Effector memory CD8-positive, alpha-beta T cell (primary cell): ENCODE results near the gene SH3BGRL.
A peak's percentile ranks its signal among the peaks of the same experiment; 100 is the strongest.
"Not testable (repeated sequence)": the region's sequence is repeated elsewhere in the genome, so short reads cannot be mapped to it uniquely, and the experiment has no call there.

Experiments
- ATAC-seq: fragments of 150-1000 bp; cut with Tn5 transposase; replicated peaks from 2 replicates; pipeline ENCODE4 v1.10.0; 2021; ENCODE audit warnings: mild to moderate bottlenecking, moderate library complexity
- DNase-seq, 3 experiments: peaks; one replicate each; pipeline ENCODE4 v3.0.0; 2021
- H3K27ac Mint-ChIP-seq, 2 donors: one replicate each; pipeline ENCODE4 v1.8.0; 2022; ENCODE audit warnings: mild to moderate bottlenecking in 2 of 2, mixed read lengths in 2 of 2, moderate library complexity in 2 of 2
- H3K27me3 Mint-ChIP-seq, 2 donors: one replicate each; pipeline ENCODE4 v1.8.0; 2022; ENCODE audit warnings: mixed read lengths in 2 of 2
- H3K36me3 Mint-ChIP-seq: one replicate; pipeline ENCODE4 v1.8.0; 2022; ENCODE audit warnings: mild to moderate bottlenecking, moderate library complexity, mixed read lengths; ENCODE audit not compliant: insufficient read depth
- H3K4me1 Mint-ChIP-seq, 2 donors: one replicate each; pipeline ENCODE4 v1.8.0; 2022; ENCODE audit warnings: low read depth in 2 of 2, mixed read lengths in 2 of 2
- H3K4me3 Mint-ChIP-seq, 2 donors: one replicate each; pipeline ENCODE4 v1.8.0; 2022; ENCODE audit warnings: mild to moderate bottlenecking in 2 of 2, mixed read lengths in 2 of 2, moderate library complexity in 2 of 2
- H3K9me3 Mint-ChIP-seq, 2 donors: one replicate each; pipeline ENCODE4 v1.8.0; 2022; ENCODE audit warnings: mixed read lengths in 2 of 2

The SH3BGRL gene

GRCh38 chrX:81286075-81286474, 84.2 kb downstream of the SH3BGRL start:
- DNase-seq: no peak
- no peak for ATAC-seq
- Mint-ChIP-seq H3K36me3 (no peaks in the 10 kb centered on the region), H3K4me1 (no peaks in the 10 kb centered on the region), H3K4me3 (no peak overlapping the region), H3K27ac (no peak overlapping the region), H3K9me3 (peaks cover 3 to 8% of the 10 kb centered on the region in 2 donors), H3K27me3 (no peaks in the 10 kb centered on the region)

DNA sequence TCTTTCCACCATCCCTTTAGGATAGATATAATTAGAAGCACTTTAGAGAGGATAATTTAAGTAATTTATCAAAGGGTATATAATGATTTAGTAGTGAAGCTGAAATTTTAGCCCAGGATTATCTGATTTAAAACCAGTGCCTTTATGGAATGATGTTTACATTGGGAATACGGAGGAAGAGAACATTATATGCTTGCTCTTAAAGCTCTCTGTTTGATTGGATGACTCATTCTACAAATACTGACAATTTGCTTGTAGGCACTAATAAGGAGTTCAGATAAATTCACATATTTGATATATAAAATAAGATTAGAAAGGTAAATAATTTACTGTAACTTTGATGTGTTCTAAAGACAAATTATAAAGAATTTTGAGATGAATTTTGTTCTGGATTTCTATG, 84.7 kb downstream of the SH3BGRL start:
- Mint-ChIP-seq H3K27me3 (no peaks in the 10 kb centered on the region), H3K4me3 (no peak overlapping the region), H3K27ac (no peak overlapping the region), H3K4me1 (no peaks in the 10 kb centered on the region), H3K36me3 (no peaks in the 10 kb centered on the region), H3K9me3 (peaks cover 3 to 8% of the 10 kb centered on the region in 2 donors)
- no peak for DNase-seq
- no peak for ATAC-seq

GRCh38 chrX:81291996-81292395, 90.1 kb downstream of the SH3BGRL start:
- peaks cover 0 to 1% of the 10 kb centered on the region in 2 donors for H3K9me3 Mint-ChIP-seq
- H3K27ac Mint-ChIP-seq: no peak overlapping the region
- H3K36me3 Mint-ChIP-seq: peaks cover 3% of the 10 kb centered on the region
- DNase-seq (no peak), ATAC-seq (no peak)
- no peaks in the 10 kb centered on the region for H3K27me3 Mint-ChIP-seq
- no peak overlapping the region for H3K4me3 Mint-ChIP-seq
- peaks cover 0 to 2% of the 10 kb centered on the region in 2 donors for H3K4me1 Mint-ChIP-seq

DNA sequence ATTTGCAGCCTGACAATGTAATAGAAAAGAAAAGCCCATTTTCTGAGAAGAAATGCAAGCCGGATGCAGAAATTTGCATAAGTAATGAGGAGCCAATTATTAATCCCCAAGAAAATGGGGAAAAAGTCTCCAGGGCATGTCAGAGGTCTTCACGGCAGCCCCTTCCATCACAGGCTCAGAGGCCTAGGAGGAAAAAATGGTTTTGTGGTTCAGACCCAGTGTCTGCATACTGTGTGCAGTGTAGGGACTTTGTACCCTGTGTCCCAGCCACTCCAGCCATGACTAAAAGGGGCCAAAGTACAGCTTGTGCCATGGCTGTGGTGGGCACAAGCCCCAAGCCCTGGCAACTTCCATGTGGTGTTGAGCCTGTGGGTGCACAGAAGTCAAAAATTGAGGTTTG, 92.2 kb downstream of the SH3BGRL start:
- no peaks in the 10 kb centered on the region for H3K27me3 Mint-ChIP-seq
- no peak overlapping the region for H3K27ac Mint-ChIP-seq
- peaks cover 0 to 2% of the 10 kb centered on the region in 2 donors for H3K4me1 Mint-ChIP-seq
- H3K9me3 Mint-ChIP-seq: no peaks in the 10 kb centered on the region
- ATAC-seq (no peak), DNase-seq (no peak)
- H3K4me3 Mint-ChIP-seq: no peak overlapping the region
- H3K36me3 Mint-ChIP-seq: peaks cover 6% of the 10 kb centered on the region

DNA sequence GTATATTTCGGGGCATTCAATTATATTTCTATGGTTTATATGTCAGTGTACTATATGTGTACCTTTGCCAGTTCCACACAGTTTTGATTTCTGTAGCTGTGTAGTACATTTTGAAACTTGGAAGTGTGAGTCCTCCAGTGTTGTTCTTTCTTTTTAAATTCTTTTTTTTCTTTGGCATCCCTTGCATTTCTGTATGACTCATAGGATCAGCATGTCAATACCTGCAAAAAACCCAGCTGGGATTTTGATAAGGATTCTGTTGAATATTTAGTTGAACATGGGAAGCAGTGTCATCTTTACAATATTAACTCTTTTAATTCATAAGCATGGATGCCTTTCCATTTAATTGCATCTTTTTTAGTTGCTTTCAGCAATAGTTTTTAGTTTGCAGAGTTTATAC, 100.0 kb downstream of the SH3BGRL start:
- H3K27me3 Mint-ChIP-seq: no peaks in the 10 kb centered on the region
- H3K27ac Mint-ChIP-seq: no peak overlapping the region
- ATAC-seq (no peak), DNase-seq (no peak)
- H3K36me3 Mint-ChIP-seq: peaks cover 3% of the 10 kb centered on the region
- no peak overlapping the region for H3K4me3 Mint-ChIP-seq
- peaks cover 6 to 11% of the 10 kb centered on the region in 2 donors for H3K4me1 Mint-ChIP-seq
- H3K9me3 Mint-ChIP-seq: no peaks in the 10 kb centered on the region

DNA sequence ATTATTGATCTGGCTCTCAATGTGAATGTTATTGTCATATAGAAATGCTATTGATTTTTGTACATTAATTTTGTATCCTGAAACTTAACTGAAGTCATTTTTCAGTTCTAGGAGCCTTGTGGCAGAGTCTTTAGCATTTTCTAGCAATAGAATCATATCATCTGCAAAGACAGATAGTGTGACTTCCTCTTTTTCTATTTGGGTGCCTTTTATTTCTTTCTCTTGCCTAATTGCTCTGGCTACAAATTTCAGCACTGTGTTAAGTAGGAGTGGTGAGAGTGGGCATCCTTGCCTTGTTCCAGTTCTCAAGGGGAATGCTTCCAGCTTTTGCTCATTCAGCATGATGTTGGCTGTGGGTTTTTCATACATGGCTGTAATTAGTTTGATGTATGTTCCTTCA, 102.7 kb downstream of the SH3BGRL start:
- DNase-seq: no peak
- no peak for ATAC-seq
- Mint-ChIP-seq H3K4me3 (no peak overlapping the region), H3K27me3 (no peaks in the 10 kb centered on the region), H3K9me3 (no peaks in the 10 kb centered on the region), H3K4me1 (peaks cover 6 to 13% of the 10 kb centered on the region in 2 donors), H3K36me3 (no peaks in the 10 kb centered on the region), H3K27ac (no peak overlapping the region)

DNA sequence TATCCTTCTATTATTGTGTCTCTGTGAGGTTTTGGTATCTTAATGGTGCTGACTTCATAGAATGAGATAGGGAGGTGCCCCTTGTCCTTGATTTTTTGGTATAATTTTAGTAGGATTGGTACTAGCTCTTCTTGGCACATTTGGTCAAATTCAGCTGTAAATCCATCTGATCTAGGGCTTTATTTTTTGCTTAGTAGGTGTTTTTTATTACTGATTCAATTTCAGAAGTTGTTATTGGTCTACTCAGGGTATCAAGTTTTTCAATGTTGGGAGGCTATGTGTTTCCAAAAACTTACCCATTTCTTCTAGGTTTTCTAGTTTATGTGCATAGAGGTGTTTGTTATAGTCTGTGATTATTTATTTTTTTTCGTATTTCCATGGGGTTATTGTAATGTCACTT, 103.3 kb downstream of the SH3BGRL start:
- ATAC-seq (no peak), DNase-seq (no peak)
- Mint-ChIP-seq H3K36me3 (no peaks in the 10 kb centered on the region), H3K4me3 (no peak overlapping the region), H3K27me3 (no peaks in the 10 kb centered on the region), H3K27ac (no peak overlapping the region), H3K9me3 (no peaks in the 10 kb centered on the region), H3K4me1 (peaks cover 6 to 13% of the 10 kb centered on the region in 2 donors)

GRCh38 chrX:81308086-81308829, 106.4 kb downstream of the SH3BGRL start:
- H3K27ac Mint-ChIP-seq: no peak overlapping the region
- no peak overlapping the region for H3K4me3 Mint-ChIP-seq
- ATAC-seq: no peak

GRCh38 chrX:81316163-81316562, 114.3 kb downstream of the SH3BGRL start:
- Mint-ChIP-seq H3K4me3 (no peak overlapping the region), H3K4me1 (peaks cover 16 to 23% of the 10 kb centered on the region in 2 donors), H3K27ac (no peak overlapping the region), H3K27me3 (no peaks in the 10 kb centered on the region), H3K9me3 (no peaks in the 10 kb centered on the region), H3K36me3 (no peaks in the 10 kb centered on the region)
- DNase-seq: no peak
- ATAC-seq: no peak

More at GRCh38 chrX:81308086-81308829, 106.4 kb downstream of the SH3BGRL start:
- DNase-seq: no peak
- Mint-ChIP-seq H3K4me1 (peaks cover 18 to 24% of the 10 kb centered on the region in 2 donors), H3K27me3 (no peaks in the 10 kb centered on the region), H3K36me3 (no peaks in the 10 kb centered on the region), H3K9me3 (no peaks in the 10 kb centered on the region)

DNA sequence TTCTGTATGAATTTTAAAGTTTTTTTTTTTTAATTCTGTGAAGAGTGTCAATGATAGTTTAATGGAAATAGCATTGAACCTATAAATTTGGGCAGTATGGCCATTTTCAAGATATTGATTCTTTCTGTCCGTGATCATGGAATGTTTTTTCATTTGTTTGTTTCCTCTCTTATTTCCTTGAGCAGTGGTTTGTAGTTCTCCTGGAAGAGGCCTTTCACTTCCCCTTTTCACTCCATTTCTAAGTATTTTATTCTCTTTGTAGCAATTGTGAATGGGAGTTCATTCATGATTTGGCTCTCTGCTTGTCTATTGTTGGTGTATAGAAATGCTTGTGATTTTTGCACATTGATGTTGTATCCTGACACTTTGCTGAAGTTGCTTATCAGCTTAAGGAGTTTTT, 129.8 kb downstream of the SH3BGRL start:
- not testable (repeated sequence) for H3K4me3 Mint-ChIP-seq, ATAC-seq, H3K9me3 Mint-ChIP-seq, H3K27ac Mint-ChIP-seq, DNase-seq, H3K36me3 Mint-ChIP-seq, H3K27me3 Mint-ChIP-seq
- peaks cover 2 to 14% of the 10 kb centered on the region in 2 donors for H3K4me1 Mint-ChIP-seq

GRCh38 chrX:81336455-81337152, 134.7 kb downstream of the SH3BGRL start:
- Mint-ChIP-seq H3K27me3 (no peaks in the 10 kb centered on the region), H3K36me3 (peaks cover 5% of the 10 kb centered on the region), H3K4me3 (no peak overlapping the region), H3K27ac (no peak overlapping the region), H3K4me1 (peaks cover 2 to 13% of the 10 kb centered on the region in 2 donors), H3K9me3 (no peaks in the 10 kb centered on the region)
- DNase-seq (no peak), ATAC-seq (no peak)

GRCh38 chrX:81337805-81338204, 135.9 kb downstream of the SH3BGRL start:
- DNase-seq (no peak), ATAC-seq (no peak)
- Mint-ChIP-seq H3K4me1 (peaks cover 2 to 10% of the 10 kb centered on the region in 2 donors), H3K4me3 (no peak overlapping the region), H3K36me3 (peaks cover 5% of the 10 kb centered on the region), H3K27me3 (no peaks in the 10 kb centered on the region), H3K9me3 (no peaks in the 10 kb centered on the region), H3K27ac (no peak overlapping the region)

DNA sequence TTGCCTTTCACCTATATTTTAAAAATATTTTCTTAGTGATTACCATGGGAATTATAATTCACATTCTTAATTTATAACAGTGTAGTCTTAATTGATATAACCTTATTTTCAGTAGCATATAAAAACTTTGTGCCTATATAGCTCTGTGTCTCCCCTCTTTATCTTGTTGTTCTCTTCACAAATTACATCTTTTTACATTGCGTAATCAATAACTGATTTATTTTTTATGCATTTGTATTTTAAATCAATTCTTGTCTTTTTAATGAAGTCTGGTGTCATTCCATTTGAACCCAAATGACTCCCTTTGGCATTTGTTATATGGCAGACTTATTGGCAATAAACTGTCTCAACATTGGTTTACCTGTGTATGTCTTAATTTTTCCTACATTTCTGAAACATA, 137.0 kb downstream of the SH3BGRL start:
- H3K4me3 Mint-ChIP-seq: no peak overlapping the region
- H3K4me1 Mint-ChIP-seq: peaks cover 0 to under 1% of the 10 kb centered on the region in 2 donors
- H3K9me3 Mint-ChIP-seq: no peaks in the 10 kb centered on the region
- no peak for ATAC-seq
- H3K36me3 Mint-ChIP-seq: peaks cover 5% of the 10 kb centered on the region
- H3K27ac Mint-ChIP-seq: peak overlapping the region in 1 of 2 donors; percentile 79
- no peaks in the 10 kb centered on the region for H3K27me3 Mint-ChIP-seq
- no peak for DNase-seq

GRCh38 chrX:81345296-81345695, 143.4 kb downstream of the SH3BGRL start:
- H3K9me3 Mint-ChIP-seq, H3K4me1 Mint-ChIP-seq, H3K4me3 Mint-ChIP-seq, ATAC-seq, DNase-seq, H3K27me3 Mint-ChIP-seq, H3K27ac Mint-ChIP-seq, H3K36me3 Mint-ChIP-seq: not testable (repeated sequence)
